Ishikawa (cell line): ENCODE data around the gene CEP250.

Experiments used
- CEBPB ChIP-seq: IDR thresholded peaks from 2 replicates; pipeline ENCODE4 v1.6.1; 2012
- CREB1 ChIP-seq: IDR thresholded peaks from 2 replicates; pipeline ENCODE4 v1.6.1; 2012; ENCODE audit warnings: low read depth
- EGR1 ChIP-seq: IDR thresholded peaks from 2 replicates; pipeline ENCODE4 v1.6.1; 2012
- EP300 ChIP-seq: IDR thresholded peaks from 2 replicates; pipeline ENCODE4 v1.6.1; 2012; ENCODE audit warnings: borderline replicate concordance
- FOXM1 ChIP-seq: IDR thresholded peaks from 2 replicates; pipeline ENCODE4 v1.6.1; 2012; ENCODE audit warnings: low read depth, borderline replicate concordance
- MAX ChIP-seq: IDR thresholded peaks from 2 replicates; pipeline ENCODE4 v1.6.1; 2012
- NFIC ChIP-seq: IDR thresholded peaks from 2 replicates; pipeline ENCODE4 v1.6.1; 2012
- RAD21 ChIP-seq: IDR thresholded peaks from 2 replicates; pipeline ENCODE4 v1.6.1; 2012; ENCODE audit warnings: low read depth
- REST ChIP-seq: IDR thresholded peaks from 2 replicates; pipeline ENCODE4 v1.6.1; 2012; ENCODE audit warnings: low read depth, mild to moderate bottlenecking
- TAF1 ChIP-seq: IDR thresholded peaks from 2 replicates; pipeline ENCODE4 v1.6.1; 2012; ENCODE audit warnings: low read depth, mild to moderate bottlenecking
- TCF12 ChIP-seq: IDR thresholded peaks from 2 replicates; pipeline ENCODE4 v1.6.1; 2012; ENCODE audit warnings: low read depth
- TEAD4 ChIP-seq: IDR thresholded peaks from 2 replicates; pipeline ENCODE4 v1.6.1; 2012
- YY1 ChIP-seq: IDR thresholded peaks from 2 replicates; pipeline ENCODE4 v1.6.1; 2012; ENCODE audit warnings: low read depth
- ZBTB7A ChIP-seq: IDR thresholded peaks from 2 replicates; pipeline ENCODE4 v1.6.1; 2012; ENCODE audit warnings: low read depth
- TF ChIP-seq, protein P1 (sequence below): IDR thresholded peaks from 2 replicates; pipeline ENCODE4 v1.6.1; 2012

CEP250 gene

DNA sequence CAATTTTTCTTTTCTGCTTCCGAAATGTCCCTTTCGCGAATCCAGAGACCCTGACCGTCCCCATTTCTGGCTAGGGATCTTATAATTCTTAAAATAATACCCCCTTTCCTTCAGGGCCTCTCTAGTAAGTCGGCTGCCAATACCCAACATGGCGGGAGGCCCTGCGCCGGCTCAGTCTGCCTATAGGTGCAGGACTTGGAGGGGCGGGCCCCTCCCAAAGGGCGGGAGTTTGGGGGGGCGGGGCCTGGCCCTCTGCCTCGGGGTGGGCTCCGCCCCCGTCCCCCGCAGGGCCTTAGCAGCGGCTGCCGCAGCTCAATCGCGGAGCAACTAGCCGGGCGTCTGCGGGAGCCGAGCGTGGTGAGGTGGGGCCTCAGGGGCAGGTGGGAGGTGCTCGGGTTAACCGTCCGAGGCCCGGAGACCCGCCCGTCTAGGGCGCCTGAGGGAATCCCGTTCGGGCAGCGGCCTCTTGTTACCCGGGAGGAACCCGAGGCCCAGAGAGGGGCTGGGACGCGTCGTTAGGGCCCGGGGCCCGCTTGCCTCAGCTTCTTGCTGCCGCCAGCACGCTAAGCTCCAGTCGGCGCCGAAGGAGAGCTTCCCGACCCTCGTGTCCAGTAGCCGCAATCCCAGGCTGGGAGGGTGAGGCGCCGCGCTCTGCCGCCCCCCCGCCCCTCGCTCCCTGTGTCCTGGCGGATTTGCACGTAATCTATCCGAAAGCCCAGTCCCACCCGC lies at the start of gene CEP250:
Gene CEP250 (plus strand): TSS at position 718 of the 729 bp plus-strand sequence. CDS start 6,770 bp downstream, outside the sequence.
- peak; percentile 95 for TF ChIP-seq YY1
- TF ChIP-seq EP300: no peak
- peak; percentile 91; the same call in 1 of the 2 replicates for TF ChIP-seq ZBTB7A
- TF ChIP-seq TCF12: peak; percentile 52; the same call in 1 of the 2 replicates
- TF ChIP-seq CEBPB: no peak
- TF ChIP-seq MAX: peak; percentile 59
- no peak for TF ChIP-seq FOXM1
- TF ChIP-seq, protein P1, sequence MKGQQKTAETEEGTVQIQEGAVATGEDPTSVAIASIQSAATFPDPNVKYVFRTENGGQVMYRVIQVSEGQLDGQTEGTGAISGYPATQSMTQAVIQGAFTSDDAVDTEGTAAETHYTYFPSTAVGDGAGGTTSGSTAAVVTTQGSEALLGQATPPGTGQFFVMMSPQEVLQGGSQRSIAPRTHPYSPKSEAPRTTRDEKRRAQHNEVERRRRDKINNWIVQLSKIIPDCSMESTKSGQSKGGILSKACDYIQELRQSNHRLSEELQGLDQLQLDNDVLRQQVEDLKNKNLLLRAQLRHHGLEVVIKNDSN: 0 out of 2 replicates have a peak, but pooled peaks have one; percentile 4
- TF ChIP-seq NFIC: no peak
- no peak for TF ChIP-seq TEAD4
- peak; percentile 76 for TF ChIP-seq TAF1
- no peak for TF ChIP-seq RAD21
- TF ChIP-seq CREB1: no peak
- no peak for TF ChIP-seq REST
- peak; percentile 47; the same call in 1 of the 2 replicates for TF ChIP-seq EGR1

- TF ChIP-seq, protein P1: no peak
- no peak for TF ChIP-seq MAX
- no peak for TF ChIP-seq YY1
- no peak for TF ChIP-seq TCF12
- no peak for TF ChIP-seq CEBPB
- TF ChIP-seq CREB1: no peak
- TF ChIP-seq RAD21: no peak
- TF ChIP-seq REST: no peak
- TF ChIP-seq TAF1: no peak
- no peak for TF ChIP-seq FOXM1
- no peak for TF ChIP-seq NFIC
- no peak for TF ChIP-seq TEAD4
- TF ChIP-seq EP300: no peak
Measured at GRCh38 chr20:35405775-35406174, 49.6 kb upstream of the CEP250 start.

DNA sequence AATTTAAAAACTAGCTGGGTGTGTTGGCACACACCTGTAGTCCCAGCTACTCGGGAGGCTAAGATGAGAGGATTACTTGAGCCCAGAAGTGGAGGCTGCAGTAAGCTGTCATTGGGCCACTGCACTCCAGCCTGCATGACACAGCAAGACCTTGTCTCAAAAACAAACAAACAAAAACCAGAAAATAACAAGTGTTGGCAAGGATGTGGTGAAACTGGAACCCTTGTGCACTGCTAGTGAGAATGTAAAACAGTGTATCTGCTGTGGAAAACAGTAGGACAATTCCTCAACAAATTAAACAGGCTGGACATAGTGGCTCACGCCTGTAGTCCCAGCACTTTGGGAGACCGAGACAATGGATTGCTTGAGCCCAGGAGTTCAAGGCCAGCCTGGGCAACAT lies 47.1 kb upstream of the CEP250 start:
- no peak for TF ChIP-seq CREB1

- no peak for TF ChIP-seq ZBTB7A
- no peak for TF ChIP-seq FOXM1
- TF ChIP-seq CREB1: no peak
- no peak for TF ChIP-seq CEBPB
- TF ChIP-seq NFIC: no peak
- no peak for TF ChIP-seq TEAD4
- no peak for TF ChIP-seq RAD21
- TF ChIP-seq EGR1: no peak
Measured at GRCh38 chr20:35409542-35409941, 45.9 kb upstream of the CEP250 start.

- TF ChIP-seq CEBPB: no peak
- no peak for TF ChIP-seq CREB1
Measured at GRCh38 chr20:35410613-35411012, 44.8 kb upstream of the CEP250 start.

- no peak for TF ChIP-seq NFIC
- no peak for TF ChIP-seq FOXM1
- no peak for TF ChIP-seq YY1
- TF ChIP-seq CEBPB: 0 out of 2 replicates have a peak, but pooled peaks have one; percentile 11
- TF ChIP-seq MAX: no peak
Measured at GRCh38 chr20:35421322-35421721, 34.1 kb upstream of the CEP250 start.
